Trophoblast cell (in vitro differentiated cells and primary cell): Measurements from ENCODE around the gene IGFN1.

Source experiments
- DNase-seq, 2 donors: peaks; one replicate each; pipeline ENCODE4 v3.0.0-alpha.2; 2016
- H2AFZ ChIP-seq: 2 replicates; pipeline ENCODE4 v1.6.1; 2013; ENCODE audit warnings: low read length, moderate library complexity, mild to moderate bottlenecking; ENCODE audit not compliant: insufficient read depth, poor library complexity
- H2AK5ac ChIP-seq: 2 replicates; pipeline ENCODE4 v1.6.1; 2013; ENCODE audit warnings: mild to moderate bottlenecking, low read length
- H2BK120ac ChIP-seq: 2 replicates; pipeline ENCODE4 v1.6.1; 2013; ENCODE audit warnings: low read length, mild to moderate bottlenecking, moderate library complexity; ENCODE audit not compliant: insufficient read depth, poor library complexity
- H2BK12ac ChIP-seq: 2 replicates; pipeline ENCODE4 v1.6.1; 2013; ENCODE audit warnings: mild to moderate bottlenecking, low read length, moderate library complexity
- H2BK5ac ChIP-seq: 2 replicates; pipeline ENCODE4 v1.6.1; 2013; ENCODE audit warnings: low read length, low read depth, moderate library complexity, mild to moderate bottlenecking; ENCODE audit not compliant: poor library complexity
- H3K14ac ChIP-seq: 2 replicates; pipeline ENCODE4 v1.6.1; 2013; ENCODE audit warnings: mild to moderate bottlenecking, low read length
- H3K18ac ChIP-seq: 2 replicates; pipeline ENCODE4 v1.6.1; 2013; ENCODE audit warnings: mild to moderate bottlenecking, low read length
- H3K23ac ChIP-seq: 2 replicates; pipeline ENCODE4 v1.6.1; 2013; ENCODE audit warnings: low read length
- H3K27ac ChIP-seq: 2 replicates; pipeline ENCODE4 v1.5.1; 2013; ENCODE audit warnings: low read depth, mild to moderate bottlenecking, inconsistent platforms, low read length, moderate library complexity
- H3K27me3 ChIP-seq: 2 replicates; pipeline ENCODE4 v1.6.1; 2013; ENCODE audit warnings: inconsistent platforms, mild to moderate bottlenecking, low read length, moderate library complexity; ENCODE audit not compliant: insufficient read depth
- H3K36me3 ChIP-seq, 2 experiments: 1 replicate in 1 of 2; 2 replicates in 1 of 2; pipeline ENCODE4 v1.6.1; 2013; ENCODE audit warnings: low read length in 2 of 2, mild to moderate bottlenecking in 2 of 2, moderate library complexity in 1 of 2; ENCODE audit not compliant: insufficient read depth in 2 of 2, control insufficient read depth in 1 of 2
- H3K4ac ChIP-seq: 2 replicates; pipeline ENCODE4 v1.6.1; 2013; ENCODE audit warnings: low read depth, mild to moderate bottlenecking, low read length, moderate library complexity
- H3K4me1 ChIP-seq, 2 experiments: 1 replicate in 1 of 2; 2 replicates in 1 of 2; pipeline ENCODE4 v1.6.1; 2013; ENCODE audit warnings: low read length in 2 of 2, mild to moderate bottlenecking in 2 of 2, moderate library complexity in 1 of 2; ENCODE audit not compliant: insufficient read depth in 2 of 2, control insufficient read depth in 1 of 2
- H3K4me2 ChIP-seq: 2 replicates; pipeline ENCODE4 v1.6.1; 2013; ENCODE audit warnings: inconsistent platforms, mild to moderate bottlenecking, low read length, moderate library complexity
- H3K4me3 ChIP-seq: 2 replicates; pipeline ENCODE4 v1.5.1; 2013; ENCODE audit warnings: mild to moderate bottlenecking, low read depth, low read length, inconsistent platforms
- H3K79me1 ChIP-seq: one replicate; pipeline ENCODE4 v1.6.1; 2013; ENCODE audit warnings: low read length
- H3K79me2 ChIP-seq: 2 replicates; pipeline ENCODE4 v1.6.1; 2013; ENCODE audit warnings: low read length, mild to moderate bottlenecking; ENCODE audit not compliant: control insufficient read depth, insufficient read depth, poor library complexity
- H3K9ac ChIP-seq: 2 replicates; pipeline ENCODE4 v1.6.1; 2013; ENCODE audit warnings: mild to moderate bottlenecking, low read length
- H3K9me3 ChIP-seq: 2 replicates; pipeline ENCODE4 v1.6.1; 2013; ENCODE audit warnings: low read depth, mild to moderate bottlenecking, control low read depth, inconsistent platforms, low read length; ENCODE audit not compliant: insufficient read depth
- H4K12ac ChIP-seq: 2 replicates; pipeline ENCODE4 v1.6.1; 2013; ENCODE audit warnings: low read depth, mild to moderate bottlenecking, low read length, moderate library complexity
- H4K8ac ChIP-seq: 2 replicates; pipeline ENCODE4 v1.6.1; 2013; ENCODE audit warnings: low read depth, mild to moderate bottlenecking, low read length, moderate library complexity
- H4K91ac ChIP-seq: one replicate; pipeline ENCODE4 v1.6.1; 2013; ENCODE audit warnings: low read depth, mild to moderate bottlenecking, low read length, moderate library complexity
- WGBS: extraction: QIAGEN DNeasy Blood & Tissue Kit; methylation state at CpG from one replicate; pipeline ENCODE4 v1.1.7; 2013; ENCODE audit warnings: missing lambda C conversion rate; ENCODE audit not compliant: insufficient read length, insufficient coverage; ENCODE audit errors: extremely low coverage; 5-methylcytosine and 5-hydroxymethylcytosine counted together

Gene IGFN1

DNA sequence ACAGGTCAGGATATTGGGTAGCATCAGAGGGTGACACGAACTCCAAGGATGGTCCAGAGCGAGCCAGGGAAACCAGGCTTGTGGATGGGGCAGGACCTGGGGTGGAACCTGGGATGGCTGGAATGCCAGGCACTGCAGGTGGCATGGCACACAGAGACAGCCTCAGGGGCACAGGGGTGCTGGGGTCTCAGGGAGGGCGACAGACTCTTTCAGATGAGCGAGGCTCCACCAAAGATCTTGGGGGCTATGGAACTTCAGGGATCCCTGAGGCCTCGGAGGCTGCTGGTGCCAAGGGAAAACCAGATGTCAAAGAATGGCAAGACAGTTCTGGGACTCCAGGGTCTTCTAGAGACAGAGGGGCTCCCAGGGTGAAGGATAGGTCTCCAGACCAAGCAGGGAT is 21.4 kb downstream of the IGFN1 start:
- Histone ChIP-seq H3K14ac (no peak overlapping the region), H3K23ac (no peak overlapping the region), H3K9me3 (peaks cover 4% of the 10 kb centered on the region), H4K8ac (no peak overlapping the region), H3K4me2 (no peak overlapping the region), H3K4ac (no peak overlapping the region), H3K79me2 (no peaks in the 10 kb centered on the region), H4K12ac (no peak overlapping the region), H2AFZ (no peak overlapping the region), H3K27me3 (no peaks in the 10 kb centered on the region), H3K18ac (no peak overlapping the region), H3K27ac (no peak overlapping the region), H2BK5ac (no peak overlapping the region), H3K4me1 (no peaks in the 10 kb centered on the region), H3K79me1 (no peaks in the 10 kb centered on the region), H2BK120ac (no peak overlapping the region), H4K91ac (no peak overlapping the region), H3K36me3 (no peaks in the 10 kb centered on the region), H2BK12ac (no peak overlapping the region), H2AK5ac (no peak overlapping the region), H3K9ac (no peak overlapping the region), H3K4me3 (no peak overlapping the region)
- no CpG with 5 or more reads among the region's 5 CpGs for WGBS
- no peak for DNase-seq

DNA sequence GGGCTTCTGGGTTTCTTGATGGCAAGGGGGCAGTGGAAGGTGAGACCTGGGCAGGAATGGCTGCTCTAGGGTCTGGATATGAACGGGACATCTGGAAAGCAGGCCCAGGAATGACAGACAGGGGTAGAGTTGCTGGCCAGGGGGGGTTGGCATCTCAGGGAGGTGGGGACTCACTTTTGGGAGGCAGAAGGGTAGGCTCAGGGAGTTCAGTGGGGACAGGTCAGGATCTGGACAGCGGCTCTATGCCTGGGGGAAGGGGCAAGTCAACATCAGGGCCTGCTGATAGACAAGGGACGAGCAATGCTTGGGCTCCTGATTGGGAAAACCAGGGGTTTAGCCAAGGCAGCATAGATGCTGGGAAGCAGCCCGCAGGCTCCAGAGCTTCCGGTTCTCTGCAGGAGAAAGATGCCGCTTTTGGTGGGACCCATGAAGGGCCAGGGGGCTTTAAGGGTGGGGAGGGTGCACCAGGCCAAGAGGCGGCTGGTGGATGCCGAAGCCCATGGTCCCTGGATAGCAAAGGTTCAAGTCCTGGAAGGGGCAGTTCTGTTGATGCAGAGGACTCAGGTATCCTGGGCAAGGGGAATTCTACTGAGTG is 21.9 kb downstream of the IGFN1 start:
- no peak overlapping the region for H2AFZ ChIP-seq
- no peak overlapping the region for H3K4ac ChIP-seq
- no peak overlapping the region for H2BK12ac ChIP-seq
- H3K4me1 ChIP-seq = no peaks in the 10 kb centered on the region
- H3K14ac ChIP-seq = no peak overlapping the region
- no peak for DNase-seq
- no peak overlapping the region for H3K18ac ChIP-seq
- WGBS = no CpG with 5 or more reads among the region's 8 CpGs
- no peak overlapping the region for H4K91ac ChIP-seq
- H3K27ac ChIP-seq = no peak overlapping the region
- no peak overlapping the region for H2AK5ac ChIP-seq
- H3K36me3 ChIP-seq = no peaks in the 10 kb centered on the region
- peaks cover 4% of the 10 kb centered on the region for H3K9me3 ChIP-seq
- H3K79me2 ChIP-seq = no peaks in the 10 kb centered on the region
- H3K4me2 ChIP-seq = no peak overlapping the region
- no peaks in the 10 kb centered on the region for H3K27me3 ChIP-seq
- no peak overlapping the region for H3K9ac ChIP-seq
- H4K12ac ChIP-seq = no peak overlapping the region
- no peak overlapping the region for H2BK120ac ChIP-seq
- no peak overlapping the region for H4K8ac ChIP-seq
- no peaks in the 10 kb centered on the region for H3K79me1 ChIP-seq
- no peak overlapping the region for H2BK5ac ChIP-seq
- H3K23ac ChIP-seq = no peak overlapping the region
- no peak overlapping the region for H3K4me3 ChIP-seq

DNA sequence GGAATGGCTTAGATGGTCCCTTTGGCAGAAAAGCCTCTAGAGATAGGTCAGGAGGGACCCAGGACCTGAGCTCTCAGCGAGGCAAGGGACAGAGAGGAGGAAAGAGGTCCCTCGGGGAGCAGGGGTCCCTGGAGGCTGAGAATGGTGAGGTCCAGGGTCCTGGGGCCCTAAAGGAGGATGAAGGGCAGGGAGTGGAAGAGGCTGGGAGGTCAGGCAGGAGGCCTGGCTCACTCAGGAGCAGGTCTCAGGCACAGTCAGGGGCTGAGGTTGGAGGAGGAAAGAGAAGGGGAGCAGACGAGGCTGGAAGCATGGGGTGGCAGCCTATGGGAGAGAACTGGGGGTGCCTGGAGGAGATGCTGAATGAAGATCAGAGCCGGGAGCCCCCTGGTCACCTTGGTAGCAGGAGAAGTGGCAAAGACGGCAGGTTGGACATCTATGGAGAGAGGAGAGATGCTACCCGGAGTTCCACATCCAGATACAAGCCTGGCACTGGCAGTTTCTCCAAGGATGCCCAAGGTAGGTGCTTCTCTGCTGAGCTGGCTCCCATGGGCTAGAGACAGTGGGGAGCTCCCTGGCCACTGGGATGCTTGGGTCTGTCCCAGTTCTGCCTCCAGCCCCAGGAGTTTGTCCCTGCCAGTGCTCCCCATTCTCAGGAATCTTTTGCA is 22.6 kb downstream of the IGFN1 start:
- Histone ChIP-seq H3K4me2 (no peak overlapping the region), H2BK5ac (no peak overlapping the region), H3K9ac (no peak overlapping the region), H3K27ac (no peak overlapping the region), H3K4me1 (no peaks in the 10 kb centered on the region), H2BK12ac (no peak overlapping the region), H3K18ac (no peak overlapping the region), H4K91ac (no peak overlapping the region), H2AK5ac (no peak overlapping the region), H3K79me2 (no peaks in the 10 kb centered on the region), H3K79me1 (no peaks in the 10 kb centered on the region), H3K9me3 (peaks cover 4% of the 10 kb centered on the region), H3K4me3 (no peak overlapping the region), H3K36me3 (no peaks in the 10 kb centered on the region), H2BK120ac (no peak overlapping the region), H3K23ac (no peak overlapping the region), H2AFZ (no peak overlapping the region), H3K14ac (no peak overlapping the region), H3K4ac (no peak overlapping the region), H4K12ac (no peak overlapping the region), H4K8ac (no peak overlapping the region), H3K27me3 (no peaks in the 10 kb centered on the region)
- DNase-seq = no peak
- WGBS = no CpG with 5 or more reads among the region's 6 CpGs

DNA sequence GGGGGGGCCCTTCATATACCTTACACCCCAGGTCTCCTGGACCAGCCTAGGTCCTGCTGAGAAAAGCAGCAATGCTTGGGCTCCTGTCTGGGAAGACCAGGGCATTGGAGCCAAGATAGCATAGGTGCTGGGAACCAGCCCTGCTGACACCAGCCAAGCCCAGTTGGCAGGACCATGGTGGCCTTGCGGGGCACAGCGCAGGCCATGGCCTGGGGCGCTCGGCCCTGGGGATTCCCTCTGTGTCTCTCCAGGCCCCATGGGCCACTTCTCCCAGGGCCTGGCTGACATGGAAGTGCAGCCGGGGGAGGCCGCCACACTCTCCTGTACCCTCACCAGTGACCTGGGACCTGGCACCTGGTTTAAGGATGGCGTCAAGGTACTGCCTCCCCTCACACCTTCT is 23.3 kb downstream of the IGFN1 start:
- no peak overlapping the region for H4K91ac ChIP-seq
- H4K12ac ChIP-seq = no peak overlapping the region
- no peaks in the 10 kb centered on the region for H3K4me1 ChIP-seq
- H3K79me2 ChIP-seq = no peaks in the 10 kb centered on the region
- H2BK5ac ChIP-seq = no peak overlapping the region
- H4K8ac ChIP-seq = no peak overlapping the region
- H2BK120ac ChIP-seq = no peak overlapping the region
- no peaks in the 10 kb centered on the region for H3K27me3 ChIP-seq
- no peak overlapping the region for H2BK12ac ChIP-seq
- no peak overlapping the region for H3K23ac ChIP-seq
- H3K4me3 ChIP-seq = no peak overlapping the region
- no peak overlapping the region for H3K27ac ChIP-seq
- no peaks in the 10 kb centered on the region for H3K79me1 ChIP-seq
- no peak overlapping the region for H3K14ac ChIP-seq
- H3K9me3 ChIP-seq = peaks cover 4% of the 10 kb centered on the region
- WGBS = no CpG with 5 or more reads among the region's 7 CpGs
- no peak overlapping the region for H3K4me2 ChIP-seq
- H3K9ac ChIP-seq = no peak overlapping the region
- no peaks in the 10 kb centered on the region for H3K36me3 ChIP-seq
- no peak overlapping the region for H2AFZ ChIP-seq
- H3K4ac ChIP-seq = no peak overlapping the region
- H3K18ac ChIP-seq = no peak overlapping the region
- H2AK5ac ChIP-seq = no peak overlapping the region
- DNase-seq = no peak
